ENCODE data around the gene CLN5.

DNA sequence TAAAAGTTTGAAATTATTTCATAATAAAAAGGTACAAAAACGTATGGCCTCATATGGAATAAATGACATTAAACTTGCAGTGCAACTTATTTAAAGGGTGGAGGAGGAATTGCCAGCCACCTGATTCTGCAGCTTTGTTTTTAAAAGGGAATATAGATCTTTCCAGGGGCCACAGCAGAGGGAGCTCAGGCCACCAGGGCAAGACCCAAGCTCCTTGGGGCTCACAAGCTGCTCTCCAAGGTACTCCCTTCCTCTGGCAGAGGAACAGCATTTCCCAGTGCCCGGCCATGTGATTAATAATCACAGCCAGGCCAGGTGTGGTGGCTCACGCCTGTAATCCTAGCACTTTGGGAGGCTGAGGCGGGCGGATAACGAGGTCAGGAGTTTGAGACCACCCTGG, 37.3 kb upstream of the CLN5 start:
- TF ChIP-seq ZNF274 (IDR thresholded peaks at IDR 0.05; ENCODE audit: low read depth, low read length) (no peak), YY1 (IDR thresholded peaks at IDR 0.05; ENCODE audit: insufficient read depth, insufficient read length) (no peak)

Measured in NT2/D1 (cell line).